VCaP (cell line): ENCODE results near the gene KLHL21.
"Not testable (repeated sequence)": the region's sequence is repeated elsewhere in the genome, so short reads cannot be mapped to it uniquely, and the experiment has no call there.

ENCODE experiments used
- H3K27ac ChIP-seq: fragments of 450-650 bp; 2 replicates; pipeline ENCODE4 v1.5.1; 2017
- TF ChIP-seq, protein P1 (sequence below): fragments of 450-650 bp; conservative IDR thresholded peaks from 2 replicates; pipeline ENCODE4 v1.5.1; 2017; ENCODE audit warnings: mild to moderate bottlenecking, moderate library complexity

The KLHL21 gene, protein sequence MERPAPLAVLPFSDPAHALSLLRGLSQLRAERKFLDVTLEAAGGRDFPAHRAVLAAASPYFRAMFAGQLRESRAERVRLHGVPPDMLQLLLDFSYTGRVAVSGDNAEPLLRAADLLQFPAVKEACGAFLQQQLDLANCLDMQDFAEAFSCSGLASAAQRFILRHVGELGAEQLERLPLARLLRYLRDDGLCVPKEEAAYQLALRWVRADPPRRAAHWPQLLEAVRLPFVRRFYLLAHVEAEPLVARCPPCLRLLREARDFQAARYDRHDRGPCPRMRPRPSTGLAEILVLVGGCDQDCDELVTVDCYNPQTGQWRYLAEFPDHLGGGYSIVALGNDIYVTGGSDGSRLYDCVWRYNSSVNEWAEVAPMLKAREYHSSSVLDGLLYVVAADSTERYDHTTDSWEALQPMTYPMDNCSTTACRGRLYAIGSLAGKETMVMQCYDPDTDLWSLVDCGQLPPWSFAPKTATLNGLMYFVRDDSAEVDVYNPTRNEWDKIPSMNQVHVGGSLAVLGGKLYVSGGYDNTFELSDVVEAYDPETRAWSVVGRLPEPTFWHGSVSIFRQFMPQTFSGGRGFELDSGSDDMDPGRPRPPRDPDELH

DNA sequence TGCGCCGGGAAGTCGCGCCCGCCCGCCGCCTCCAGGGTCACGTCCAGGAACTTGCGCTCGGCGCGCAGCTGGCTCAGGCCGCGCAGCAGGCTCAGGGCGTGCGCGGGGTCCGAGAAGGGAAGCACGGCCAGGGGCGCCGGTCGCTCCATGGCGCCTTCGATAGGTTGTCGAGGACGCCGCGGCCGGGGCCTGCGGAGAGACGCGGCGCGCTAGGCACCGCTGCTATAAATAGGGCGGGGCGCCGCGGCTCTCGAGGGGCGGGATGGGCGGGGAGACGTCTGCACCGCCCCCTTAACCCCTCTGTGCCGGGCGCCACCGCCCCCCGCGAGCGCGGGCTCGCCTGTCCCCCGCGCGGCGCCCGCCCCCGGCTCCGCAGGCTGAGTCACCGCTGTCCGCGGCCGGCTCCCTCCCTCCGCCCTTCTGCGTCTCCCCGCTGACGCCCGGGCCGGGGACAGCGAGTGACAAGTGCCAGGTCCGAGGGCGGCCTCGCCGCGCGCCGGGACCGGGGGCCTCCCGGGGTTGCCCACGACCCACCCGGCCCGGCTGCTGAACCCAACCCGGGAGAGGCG, at the start of gene KLHL21:
Gene KLHL21, minus strand, starts transcription at position 201 of the 569 bp plus-strand sequence. Its CDS starts 52 bp downstream, at position 149.
- TF ChIP-seq, protein P1, sequence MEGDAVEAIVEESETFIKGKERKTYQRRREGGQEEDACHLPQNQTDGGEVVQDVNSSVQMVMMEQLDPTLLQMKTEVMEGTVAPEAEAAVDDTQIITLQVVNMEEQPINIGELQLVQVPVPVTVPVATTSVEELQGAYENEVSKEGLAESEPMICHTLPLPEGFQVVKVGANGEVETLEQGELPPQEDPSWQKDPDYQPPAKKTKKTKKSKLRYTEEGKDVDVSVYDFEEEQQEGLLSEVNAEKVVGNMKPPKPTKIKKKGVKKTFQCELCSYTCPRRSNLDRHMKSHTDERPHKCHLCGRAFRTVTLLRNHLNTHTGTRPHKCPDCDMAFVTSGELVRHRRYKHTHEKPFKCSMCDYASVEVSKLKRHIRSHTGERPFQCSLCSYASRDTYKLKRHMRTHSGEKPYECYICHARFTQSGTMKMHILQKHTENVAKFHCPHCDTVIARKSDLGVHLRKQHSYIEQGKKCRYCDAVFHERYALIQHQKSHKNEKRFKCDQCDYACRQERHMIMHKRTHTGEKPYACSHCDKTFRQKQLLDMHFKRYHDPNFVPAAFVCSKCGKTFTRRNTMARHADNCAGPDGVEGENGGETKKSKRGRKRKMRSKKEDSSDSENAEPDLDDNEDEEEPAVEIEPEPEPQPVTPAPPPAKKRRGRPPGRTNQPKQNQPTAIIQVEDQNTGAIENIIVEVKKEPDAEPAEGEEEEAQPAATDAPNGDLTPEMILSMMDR, result no peak
- H3K27ac ChIP-seq, result peak within 1 kb of the TSS; percentile 86

DNA sequence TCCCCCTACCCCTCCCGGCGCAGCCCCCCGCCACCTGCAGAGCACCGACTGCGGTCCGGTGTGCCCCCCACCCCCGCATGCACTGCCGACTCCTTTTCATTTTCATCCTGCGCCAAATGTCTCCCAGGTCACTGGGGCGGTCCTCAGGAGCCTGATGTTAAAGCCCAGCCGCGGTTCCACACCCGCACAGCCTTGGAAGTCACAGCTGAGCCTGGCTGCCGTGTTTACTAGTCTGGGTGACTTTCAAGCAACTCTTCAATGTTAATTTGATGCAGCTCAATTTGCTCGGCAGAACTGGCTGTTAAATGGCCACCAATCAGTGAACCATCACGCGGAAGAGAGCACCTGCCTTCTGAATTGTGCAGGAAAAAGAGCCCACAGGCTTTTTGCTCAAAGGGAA, 49.2 kb upstream of the KLHL21 start:
- H3K27ac ChIP-seq, result no peak overlapping the region
- TF ChIP-seq, protein P1, result no peak

DNA sequence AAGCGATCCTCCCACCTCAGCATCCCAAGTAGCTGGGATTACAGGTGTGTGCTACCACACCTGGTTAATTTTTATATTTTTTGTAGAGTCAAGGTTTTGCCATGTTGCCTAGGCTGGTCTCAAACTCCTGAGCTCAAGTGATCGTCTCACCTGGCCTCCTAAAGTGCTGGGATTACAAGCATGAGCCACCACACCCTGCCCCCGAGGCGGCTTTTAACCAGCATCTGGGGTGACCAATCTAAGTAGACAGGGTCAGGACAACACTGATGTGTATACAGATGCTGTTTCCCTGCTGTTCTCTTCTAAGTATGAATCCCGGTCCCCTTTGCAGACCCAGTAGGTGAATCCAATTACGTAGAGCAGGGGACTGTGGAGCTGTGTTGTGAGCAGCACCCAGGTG, 45.9 kb upstream of the KLHL21 start:
- TF ChIP-seq, protein P1, result no peak
- no peak overlapping the region for H3K27ac ChIP-seq

DNA sequence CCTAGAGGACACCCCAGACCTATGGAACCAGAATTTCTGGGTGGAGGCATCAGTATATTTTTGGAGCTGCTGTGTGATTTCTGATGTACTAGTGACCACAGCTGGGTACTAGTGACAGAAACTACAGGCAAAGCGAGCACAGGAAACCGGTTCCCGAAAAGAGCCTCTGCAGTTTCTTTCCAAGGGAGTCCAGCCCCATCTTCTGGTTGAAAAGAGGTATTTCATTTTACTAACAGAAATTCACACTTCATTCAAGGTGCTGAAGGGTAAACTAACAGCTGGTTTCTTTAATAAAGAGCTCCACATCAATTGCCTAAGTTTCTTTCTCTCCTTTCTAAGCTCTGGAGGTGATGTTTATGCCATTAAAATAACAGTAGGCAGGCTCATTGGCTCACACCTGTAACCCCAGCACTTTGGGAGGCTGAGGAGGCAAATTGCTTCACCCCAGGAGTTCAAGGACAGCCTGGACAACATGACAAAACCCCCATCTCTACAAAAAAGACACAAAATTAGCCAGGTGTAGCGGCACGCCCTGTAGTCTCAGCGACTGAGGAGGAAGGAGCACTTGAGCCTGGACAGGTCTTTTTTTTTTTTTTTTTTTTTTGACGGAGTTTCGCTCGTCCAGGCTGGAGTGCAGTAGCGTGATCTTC, 44.0 kb upstream of the KLHL21 start:
- TF ChIP-seq, protein P1, result peak; percentile 81
- H3K27ac ChIP-seq, result no peak overlapping the region

DNA sequence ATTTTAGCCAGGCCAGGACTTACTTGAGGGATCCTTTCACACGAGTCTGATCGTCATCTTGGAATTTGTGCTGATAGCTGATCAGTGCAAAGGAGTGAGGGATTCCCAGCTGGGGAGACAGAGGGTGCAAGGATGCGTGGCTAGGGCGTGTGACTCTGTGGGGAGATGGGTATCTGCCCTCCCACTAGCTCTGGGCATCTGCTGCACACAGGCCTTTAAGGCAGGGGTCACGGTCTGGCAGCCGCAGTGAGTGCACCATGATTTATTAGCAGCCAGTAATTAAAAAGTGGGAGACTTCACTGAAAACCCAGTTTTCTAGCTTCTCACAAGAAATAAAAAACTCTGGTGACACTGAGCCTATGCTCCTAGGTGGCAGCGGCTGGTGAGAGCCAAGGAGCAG, 42.3 kb upstream of the KLHL21 start:
- H3K27ac ChIP-seq, result no peak overlapping the region
- TF ChIP-seq, protein P1, result no peak

DNA sequence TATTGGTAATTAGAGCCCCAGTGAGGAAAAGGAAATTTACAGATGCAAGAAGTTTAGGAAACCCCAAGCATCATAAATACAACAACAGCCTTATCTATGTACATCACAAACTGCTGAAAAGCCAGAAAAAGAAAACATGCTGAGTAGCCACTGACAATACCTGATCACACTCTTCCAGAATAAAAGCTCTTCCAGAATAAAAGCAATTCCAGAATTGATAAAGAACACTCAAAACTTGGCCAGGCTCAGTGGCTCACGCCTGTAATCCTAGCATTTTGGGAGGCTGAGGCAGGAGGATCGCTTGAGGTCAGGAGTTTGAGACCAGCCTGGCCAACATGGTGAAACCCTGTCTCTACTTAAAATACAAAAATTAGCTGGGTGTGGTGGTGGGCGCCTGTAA, 38.2 kb upstream of the KLHL21 start:
- H3K27ac ChIP-seq, result not testable (repeated sequence)

DNA sequence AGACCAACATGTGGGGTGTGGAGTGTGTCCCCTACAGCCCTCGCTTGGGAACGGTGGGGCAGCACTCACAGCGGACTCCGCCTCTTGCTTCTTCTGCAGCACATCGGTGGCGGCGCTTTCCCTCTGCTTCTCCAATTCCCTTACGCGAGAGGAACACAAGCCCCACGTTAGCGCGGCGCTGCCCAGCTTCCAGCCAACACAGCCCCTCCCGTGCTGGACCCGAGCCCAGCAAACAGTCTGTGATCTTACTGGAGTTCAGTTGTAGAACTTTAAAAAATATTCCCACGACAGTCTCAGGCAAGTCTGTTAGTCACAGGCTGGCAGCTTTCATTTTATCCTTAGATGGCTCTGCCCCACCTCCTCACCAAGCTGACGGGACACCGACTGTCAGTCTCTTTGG, 35.6 kb upstream of the KLHL21 start:
- TF ChIP-seq, protein P1, result no peak
- H3K27ac ChIP-seq, result no peak overlapping the region
